H1 (cell line): ENCODE measurements around the gene DGCR6. TPM values are rescaled to one million over a fixed set of nuclear protein-coding genes. Genes with fewer than 3 reads are reported as not detected.
"Not testable (repeated sequence)": the region's sequence is repeated elsewhere in the genome, so short reads cannot be mapped to it uniquely, and the experiment has no call there.

ENCODE experiments used
- CTCF ChIA-PET: fragments of 300-600 bp; sonication (Branson Sonifier 250); formaldehyde crosslinking; loops from one replicate; lab custom pipeline; 2021; ENCODE audit not compliant: partially characterized antibody; lab: Charles Lee
- POLR2A ChIA-PET: fragments of 300-600 bp; sonication (Branson Sonifier 250); formaldehyde crosslinking; loops from one replicate; lab custom pipeline; 2021; ENCODE audit warnings: inconsistent platforms; ENCODE audit not compliant: partially characterized antibody; lab: Charles Lee
- DNase-seq, 2 experiments: peaks; one replicate each; pipeline versions ENCODE4 v3.0.0 to v3.0.0-alpha.2; 2010 to 2022; ENCODE audit warnings: low spot score in 2 of 2, low read depth in 1 of 2, mixed read lengths in 1 of 2
- FAIRE-seq: peaks from 2 replicates; lab custom pipeline; 2011; peaks lifted over from hg19 to GRCh38; lab: Jason Lieb, UNC
- H2AFZ ChIP-seq: 2 replicates; pipeline ENCODE4 v1.8.1; 2012; ENCODE audit warnings: low read length, inconsistent platforms
- H2AK5ac ChIP-seq: 2 replicates; pipeline ENCODE4 v1.6.1; 2013; ENCODE audit warnings: low read depth, low read length
- H2BK120ac ChIP-seq: replicated peaks from 2 replicates; pipeline ENCODE3; 2013; ENCODE audit warnings: low read depth, low read length, inconsistent platforms
- H2BK12ac ChIP-seq: 2 replicates; pipeline ENCODE4 v1.6.1; 2013; ENCODE audit warnings: low read depth, low read length
- H2BK15ac ChIP-seq: 2 replicates; pipeline ENCODE4 v1.6.1; 2013; ENCODE audit warnings: low read length
- H2BK20ac ChIP-seq: 2 replicates; pipeline ENCODE4 v1.6.1; 2013; ENCODE audit warnings: low read length
- H2BK5ac ChIP-seq: 2 replicates; pipeline ENCODE4 v1.6.1; 2013; ENCODE audit warnings: low read depth, low read length
- H3K14ac ChIP-seq: 2 replicates; pipeline ENCODE4 v1.6.1; 2013; ENCODE audit warnings: inconsistent platforms; ENCODE audit not compliant: insufficient read length
- H3K18ac ChIP-seq: 2 replicates; pipeline ENCODE4 v1.6.1; 2013; ENCODE audit warnings: low read length; ENCODE audit errors: extremely low read depth
- H3K23ac ChIP-seq: 2 replicates; pipeline ENCODE4 v1.6.1; 2013; ENCODE audit warnings: inconsistent platforms; ENCODE audit not compliant: insufficient read length
- H3K23me2 ChIP-seq: 2 replicates; pipeline ENCODE4 v1.6.1; 2013; ENCODE audit warnings: low read depth, low read length
- H3K27ac ChIP-seq: 2 replicates; pipeline ENCODE4 v1.6.1; 2011; ENCODE audit warnings: low read depth, low read length, inconsistent platforms
- H3K27me3 ChIP-seq, 4 experiments: replicated peaks in 1 of 4; 1 replicate in 1 of 4; 2 replicates in 3 of 4; pipeline versions ENCODE4 v1.6.1 to v1.8.1; 2011 to 2013; ENCODE audit warnings: low read length in 3 of 4, mild to moderate bottlenecking in 3 of 4, inconsistent platforms in 2 of 4, mixed read lengths in 2 of 4, moderate library complexity in 1 of 4; ENCODE audit not compliant: control insufficient read depth in 3 of 4, insufficient read depth in 3 of 4; ENCODE audit errors: extremely low read depth in 1 of 4
- H3K36me3 ChIP-seq, 4 experiments: 2 replicates each; pipeline versions ENCODE4 v1.6.1 to v1.8.1; 2011 to 2013; ENCODE audit warnings: mild to moderate bottlenecking in 4 of 4, low read length in 3 of 4, moderate library complexity in 2 of 4, control low read depth in 1 of 4, inconsistent platforms in 1 of 4; ENCODE audit not compliant: insufficient read depth in 4 of 4, control insufficient read depth in 2 of 4
- H3K4ac ChIP-seq: replicated peaks from 2 replicates; pipeline ENCODE3; 2013; ENCODE audit warnings: low read length, low read depth, mixed read lengths, inconsistent platforms; ENCODE audit not compliant: insufficient read length
- H3K4me1 ChIP-seq, 4 experiments: replicated peaks in 1 of 4; 1 replicate in 1 of 4; 2 replicates in 3 of 4; pipeline versions ENCODE4 v1.6.1 to v1.8.1; 2011 to 2013; ENCODE audit warnings: low read length in 3 of 4, inconsistent platforms in 2 of 4, mixed read lengths in 1 of 4; ENCODE audit not compliant: insufficient read depth in 4 of 4, control insufficient read depth in 3 of 4
- H3K4me2 ChIP-seq, 2 experiments: 2 replicates each; pipeline versions ENCODE4 v1.6.1 to v1.8.1; 2011 to 2013; ENCODE audit warnings: low read depth in 2 of 2, low read length in 2 of 2, control low read depth in 1 of 2, inconsistent platforms in 1 of 2, mild to moderate bottlenecking in 1 of 2; ENCODE audit not compliant: insufficient read depth in 1 of 2
- H3K4me3 ChIP-seq, 4 experiments: fragments of 200-600, 300-600 bp in 1 of 4; sonication (generic), shearing (Covaris generic), sonication (Bioruptor Twin) in 1 of 4; 2 replicates each; pipeline versions ENCODE4 v1.5.1 to v1.8.1; 2011 to 2016; ENCODE audit warnings: low read length in 4 of 4, low read depth in 3 of 4, control low read depth in 2 of 4, inconsistent platforms in 2 of 4, mild to moderate bottlenecking in 2 of 4, mixed read lengths in 1 of 4, moderate library complexity in 1 of 4; ENCODE audit not compliant: insufficient read depth in 2 of 4; ENCODE audit errors: extremely low read depth in 1 of 4
- H3K56ac ChIP-seq: replicated peaks from 2 replicates; pipeline ENCODE3; 2013; ENCODE audit warnings: low read depth, mild to moderate bottlenecking, mixed read lengths, low read length, inconsistent platforms; ENCODE audit not compliant: insufficient read length
- H3K79me1 ChIP-seq: 2 replicates; pipeline ENCODE4 v1.6.1; 2013; ENCODE audit warnings: low read depth, low read length, control low read depth
- H3K79me2 ChIP-seq, 2 experiments: 2 replicates each; pipeline versions ENCODE4 v1.6.1 to v1.8.1; 2012 to 2013; ENCODE audit warnings: low read length in 2 of 2, mild to moderate bottlenecking in 2 of 2, inconsistent platforms in 1 of 2; ENCODE audit not compliant: insufficient read depth in 2 of 2, control insufficient read depth in 1 of 2
- H3K9ac ChIP-seq, 4 experiments: replicated peaks in 1 of 4; 1 replicate in 1 of 4; 2 replicates in 3 of 4; pipeline versions ENCODE4 v1.6.1 to v1.8.1; 2011 to 2013; ENCODE audit warnings: low read depth in 3 of 4, low read length in 3 of 4, control low read depth in 2 of 4, mild to moderate bottlenecking in 2 of 4, moderate library complexity in 2 of 4, inconsistent platforms in 1 of 4; ENCODE audit errors: extremely low read depth in 1 of 4
- H3K9me3 ChIP-seq, 2 experiments: 2 replicates each; pipeline versions ENCODE4 v1.6.1 to v1.8.1; 2012 to 2013; ENCODE audit warnings: mild to moderate bottlenecking in 2 of 2, moderate library complexity in 2 of 2, control low read depth in 1 of 2, inconsistent platforms in 1 of 2, low read depth in 1 of 2, low read length in 1 of 2, mixed read lengths in 1 of 2; ENCODE audit not compliant: insufficient read depth in 2 of 2
- H4K20me1 ChIP-seq, 2 experiments: replicated peaks in 1 of 2; 2 replicates each; pipeline versions ENCODE3 to v1.8.1; 2011 to 2013; ENCODE audit warnings: inconsistent platforms in 2 of 2, low read length in 2 of 2, mild to moderate bottlenecking in 1 of 2; ENCODE audit not compliant: insufficient read depth in 2 of 2, control insufficient read depth in 1 of 2
- H4K5ac ChIP-seq: 2 replicates; pipeline ENCODE4 v1.6.1; 2013; ENCODE audit warnings: low read length, low read depth, mixed read lengths, inconsistent platforms; ENCODE audit not compliant: insufficient read length
- H4K8ac ChIP-seq: 2 replicates; pipeline ENCODE4 v1.8.0; 2013; ENCODE audit warnings: mild to moderate bottlenecking, moderate library complexity, low read length, inconsistent platforms; ENCODE audit not compliant: insufficient read depth; ENCODE audit errors: extremely low read depth
- H4K91ac ChIP-seq: replicated peaks from 2 replicates; pipeline ENCODE3; 2013; ENCODE audit warnings: low read length, mixed read lengths, inconsistent platforms; ENCODE audit not compliant: insufficient read length
- WGBS, 2 experiments: shearing (Covaris generic) in 1 of 2; methylation state at CpG; one replicate each; pipeline versions ENCODE4 v1.1.6 to v1.1.7; 2013 to 2015; ENCODE audit warnings: low lambda C conversion rate in 2 of 2, mixed read lengths in 2 of 2, inconsistent platforms in 1 of 2, low coverage in 1 of 2, missing lambda C conversion rate in 1 of 2; ENCODE audit not compliant: insufficient replicate concordance in 2 of 2, insufficient coverage in 1 of 2, insufficient read length in 1 of 2; ENCODE audit errors: extremely low coverage in 1 of 2, missing lambda C conversion rate in 1 of 2; 5-methylcytosine and 5-hydroxymethylcytosine counted together
- polyA plus RNA-seq, 7 experiments: library from polyadenylated mRNA; depleted of rRNA in 3 of 7; stranded (reverse) in 5 of 7; unstranded in 2 of 7; fragments of >200 nt in 5 of 7; fragments of 200-250 nt in 2 of 7; gene quantifications; 1 replicate in 5 of 7; 2 replicates in 1 of 7; 4 replicates in 1 of 7; pipeline versions ENCODE4 v1.2.1 to v1.2.3, GENCODE V29; 2011 to 2013; ENCODE audit warnings: missing spikeins in 2 of 7, mixed read lengths in 2 of 7
- total RNA-seq: library from RNA; stranded (reverse); fragmentation: NEBNext Ultra II Directional; extraction: Animal tissue kit (Norgen Biotek cat#: 25700); gene quantifications from 2 replicates; pipeline ENCODE4 v1.2.1, GENCODE V29; 2021

DGCR6 gene
- total and polyA plus RNA-seq, 2 of the 8 experiments (the other 6 are each of a cell fraction or from before 2014, with no cell fraction given) = 0.82 to 1.7 TPM

DNA sequence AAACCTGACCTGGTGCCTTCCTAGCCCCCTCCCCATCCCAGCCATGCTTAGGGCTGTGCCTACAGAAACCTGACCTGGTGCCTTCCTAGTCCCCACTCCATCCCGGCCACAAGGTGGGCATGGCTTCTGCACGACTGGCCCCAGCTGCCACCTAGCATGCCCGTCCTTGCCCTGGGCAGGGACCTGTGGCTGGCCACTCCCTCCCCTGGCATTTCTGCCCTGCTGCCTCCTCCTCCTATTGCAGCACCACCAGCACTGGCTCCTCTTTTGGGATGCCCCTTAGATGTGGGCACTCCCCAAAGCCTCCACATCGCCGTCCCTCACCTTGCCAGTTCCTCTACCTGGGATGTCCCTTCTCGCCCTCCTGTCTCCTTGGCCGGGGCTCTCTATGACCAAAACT lies 28.6 kb downstream of the DGCR6 start:
- POLR2A ChIA-PET = interaction anchor here (1.2 to 2.6 kb wide), 3 partner anchors 14 to 28 kb away, joined by 3 to 22 read pairs (median 9); partner anchors contain the start of gene DGCR6

More for the DNA sequence above, 28.6 kb downstream of the DGCR6 start:
- H3K4ac ChIP-seq, H3K4me2 ChIP-seq, H3K9ac ChIP-seq, H3K56ac ChIP-seq, H2BK120ac ChIP-seq, H3K4me1 ChIP-seq, H3K23me2 ChIP-seq, H3K4me3 ChIP-seq, H3K18ac ChIP-seq, H3K23ac ChIP-seq, H2AFZ ChIP-seq, DNase-seq, H3K27ac ChIP-seq, H2BK20ac ChIP-seq, H2AK5ac ChIP-seq, H2BK5ac ChIP-seq, H3K79me1 ChIP-seq, H4K8ac ChIP-seq, H2BK15ac ChIP-seq, FAIRE-seq, H3K9me3 ChIP-seq, H3K79me2 ChIP-seq, H3K14ac ChIP-seq, H4K91ac ChIP-seq, H3K27me3 ChIP-seq, H2BK12ac ChIP-seq, H4K5ac ChIP-seq, H3K36me3 ChIP-seq, H4K20me1 ChIP-seq: not testable (repeated sequence)
- CTCF ChIA-PET = interaction anchor here (1.5 to 2.3 kb wide), 2 partner anchors 10 to 41 kb away, joined by 3 to 5 read pairs; no protein-coding TSS in a partner anchor
- no CpG with 5 or more reads among the region's 7 CpGs for WGBS, 2 experiments
